Amniotic stem cell (primary cell): Measurements from ENCODE around the gene ALK.

Experiments
- DNase-seq: peaks from one replicate; lab custom pipeline; 2025; lab: John Stamatoyannopoulos, UW

The ALK gene

DNA sequence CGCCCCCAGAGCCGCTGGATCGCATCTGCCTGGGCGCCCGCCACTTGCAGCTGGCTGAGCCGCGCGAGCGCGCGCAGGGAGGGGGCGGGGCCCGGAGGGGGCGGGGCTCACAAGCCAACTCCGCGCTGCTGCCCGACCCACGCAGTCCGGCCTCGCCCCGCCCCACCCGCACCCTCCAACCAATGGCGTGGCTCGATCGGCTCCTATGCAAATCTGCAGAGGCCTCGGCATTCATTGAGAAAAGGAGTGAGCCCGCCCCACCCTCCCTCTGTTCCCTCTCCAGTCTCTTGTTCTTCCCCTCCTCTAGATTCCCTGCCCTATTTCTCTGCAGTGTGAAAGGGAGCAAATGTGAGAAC lies at the start of gene ALK:
Gene ALK (minus strand): TSS at position 27 of the 356 bp plus-strand sequence. CDS start 927 bp downstream, outside the sequence.
- peak; percentile 74 for DNase-seq

DNA sequence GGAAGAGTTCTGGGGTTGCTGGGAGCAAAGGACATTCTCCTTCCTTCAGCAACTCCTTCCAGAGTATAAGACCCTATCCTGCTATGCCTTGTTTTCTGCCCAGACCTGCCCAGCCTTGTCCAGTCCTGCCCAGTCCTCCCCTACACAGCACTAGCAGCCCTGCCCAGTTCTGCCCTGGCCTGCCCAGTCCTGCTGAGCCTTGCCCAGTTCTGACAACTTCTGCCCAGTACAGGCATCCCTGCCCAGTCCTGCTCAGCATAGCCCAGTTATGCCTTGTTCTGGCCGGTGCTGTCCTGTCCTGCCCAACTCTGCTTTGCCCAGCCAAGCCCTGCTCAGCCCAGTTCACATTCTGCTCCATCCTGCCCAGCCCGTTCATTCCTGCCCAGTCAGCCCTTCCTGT lies 44.9 kb upstream of the ALK start:
- no peak for DNase-seq

DNA sequence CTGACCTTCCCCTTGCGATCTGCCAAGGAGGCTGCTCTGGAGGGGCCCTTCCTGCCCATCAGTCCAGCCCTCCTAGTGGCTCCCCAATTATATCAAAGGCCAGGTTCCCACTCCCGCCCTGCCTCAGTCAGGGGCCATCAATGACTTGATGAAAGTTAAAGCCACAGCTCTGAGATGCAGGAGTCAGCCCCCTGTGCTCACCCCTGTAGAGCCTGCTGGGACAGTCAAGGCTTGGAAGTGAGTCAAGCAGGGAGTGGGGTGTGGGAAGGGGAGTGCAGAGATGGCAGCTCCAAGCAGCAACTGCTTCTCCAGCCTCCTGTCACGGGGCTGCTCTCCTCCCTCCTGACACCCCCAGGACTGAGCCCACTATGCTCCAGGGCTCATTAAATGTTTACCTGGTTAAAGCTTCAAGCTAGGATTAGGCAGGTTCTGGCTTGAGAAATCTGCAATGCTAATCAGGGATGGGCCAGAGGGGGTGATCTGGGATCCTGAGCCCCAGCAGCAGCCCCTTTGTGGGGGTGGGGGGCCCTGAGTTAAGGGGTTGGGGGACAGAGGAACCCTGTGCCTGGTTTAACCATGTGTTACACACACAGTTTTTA lies 42.7 kb upstream of the ALK start:
- no peak for DNase-seq

DNA sequence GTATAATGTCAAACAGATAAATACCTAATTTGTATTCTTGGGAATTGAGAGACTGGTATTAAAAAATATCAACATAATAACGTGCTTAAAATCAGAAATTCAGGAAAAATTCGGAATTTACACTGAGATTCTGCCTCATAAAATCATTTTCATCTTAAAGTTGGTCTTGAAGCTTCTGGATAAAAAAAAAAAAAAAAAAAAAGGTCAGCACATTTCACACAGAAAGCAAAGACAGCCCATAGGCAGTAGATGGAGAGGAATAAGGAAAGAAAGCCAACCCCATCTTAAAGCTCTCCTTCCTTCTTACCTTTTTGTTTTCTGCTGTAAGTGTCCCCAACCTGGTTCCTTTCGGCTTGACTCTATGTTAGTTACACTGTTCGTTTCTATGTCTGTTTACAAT lies 41.5 kb upstream of the ALK start:
- DNase-seq, result no peak

DNA sequence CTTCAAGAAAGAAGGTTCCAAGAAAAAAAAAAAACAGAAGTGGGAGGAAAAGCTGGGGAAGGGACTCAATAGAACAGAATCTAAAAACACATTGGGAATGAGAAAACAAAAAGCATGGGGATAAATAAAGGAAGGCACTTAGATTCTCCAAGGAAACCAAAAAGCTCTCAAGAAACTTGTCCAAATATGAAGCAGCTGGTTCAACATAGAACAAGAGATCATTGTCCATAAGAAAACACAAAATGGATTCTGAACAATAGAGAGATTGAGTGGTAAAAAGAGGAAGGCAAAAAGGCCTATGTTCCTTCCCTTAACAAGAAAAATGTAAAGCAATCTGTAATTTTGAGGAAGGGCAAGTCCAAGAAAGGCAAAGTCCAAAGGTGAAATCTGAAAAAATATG lies 32.9 kb upstream of the ALK start:
- no peak for DNase-seq

DNA sequence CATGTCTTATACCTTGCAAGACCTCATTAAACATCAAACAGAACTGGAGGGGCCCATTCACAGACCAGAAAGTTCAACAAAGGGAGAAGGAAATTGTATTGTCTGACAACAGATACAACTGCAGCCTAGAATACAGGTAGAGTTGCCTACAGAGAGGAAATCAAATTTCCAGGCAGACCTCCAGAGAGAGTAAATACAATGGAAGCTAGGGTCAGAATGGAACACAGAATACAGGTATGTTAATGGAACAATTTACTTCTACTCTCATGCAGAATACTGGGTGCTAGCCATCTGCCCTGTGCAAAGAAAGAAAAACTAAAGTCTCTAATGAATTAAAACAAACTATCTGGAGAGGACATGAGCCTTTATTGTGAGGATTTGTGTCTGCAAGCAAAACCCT lies 31.6 kb upstream of the ALK start:
- DNase-seq, result no peak

DNA sequence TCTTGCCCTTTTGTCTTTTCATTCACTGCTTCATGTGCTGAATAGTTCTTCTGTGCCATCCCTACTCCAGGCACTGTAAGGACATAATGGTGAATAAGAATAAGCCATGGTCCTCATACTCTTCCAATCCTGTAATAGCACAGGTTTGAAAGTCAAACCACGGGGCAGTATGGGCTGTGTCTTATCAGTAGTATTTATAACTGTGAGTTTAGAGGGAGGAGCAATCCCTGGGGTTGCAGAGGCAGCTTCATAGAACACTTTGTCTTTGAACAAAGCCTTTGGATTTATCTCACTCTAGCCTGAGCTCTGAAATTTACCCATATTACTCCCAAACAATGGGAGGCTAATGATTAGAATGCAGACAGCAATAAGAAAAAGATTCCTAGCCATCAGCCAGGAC lies 30.2 kb upstream of the ALK start:
- no peak for DNase-seq

DNA sequence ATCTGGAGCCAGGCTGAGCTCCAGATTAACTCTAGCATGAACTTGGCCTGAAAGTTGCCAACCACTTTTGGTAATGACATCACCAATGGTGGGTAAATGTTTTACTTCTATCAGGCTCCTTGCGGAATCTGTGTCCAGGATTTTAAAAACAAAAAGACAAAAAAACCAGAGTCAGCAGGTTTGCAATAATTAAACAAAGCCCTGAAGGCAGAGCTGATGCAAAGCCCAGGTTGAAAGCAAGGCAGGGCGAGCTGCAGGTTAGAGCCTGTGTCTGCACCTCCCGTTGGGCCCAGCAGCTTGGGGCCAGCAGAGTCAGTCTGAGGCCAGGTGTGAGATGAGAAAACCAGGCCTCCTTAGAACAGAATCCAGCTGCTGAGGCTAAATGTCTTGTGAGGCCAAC lies 29.1 kb upstream of the ALK start:
- no peak for DNase-seq

DNA sequence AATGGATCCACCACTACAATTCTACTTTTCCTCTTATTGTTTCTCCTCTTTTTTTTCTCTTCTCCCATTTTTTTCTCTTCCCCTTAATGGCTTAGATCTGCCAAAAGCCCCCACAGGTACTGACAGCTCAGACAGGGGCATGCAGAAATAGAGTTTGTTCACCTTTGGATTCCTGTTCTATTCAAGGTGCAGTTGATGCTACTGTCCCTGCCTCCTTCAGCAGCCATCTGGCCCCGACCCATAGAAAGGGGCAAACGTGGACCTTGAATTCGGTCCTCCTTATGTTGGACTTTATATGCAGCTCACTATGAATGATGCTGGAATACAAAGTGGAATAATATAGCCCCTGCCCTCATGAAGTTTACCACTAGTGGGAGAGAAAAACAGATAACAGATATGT lies 27.7 kb upstream of the ALK start:
- no peak for DNase-seq

DNA sequence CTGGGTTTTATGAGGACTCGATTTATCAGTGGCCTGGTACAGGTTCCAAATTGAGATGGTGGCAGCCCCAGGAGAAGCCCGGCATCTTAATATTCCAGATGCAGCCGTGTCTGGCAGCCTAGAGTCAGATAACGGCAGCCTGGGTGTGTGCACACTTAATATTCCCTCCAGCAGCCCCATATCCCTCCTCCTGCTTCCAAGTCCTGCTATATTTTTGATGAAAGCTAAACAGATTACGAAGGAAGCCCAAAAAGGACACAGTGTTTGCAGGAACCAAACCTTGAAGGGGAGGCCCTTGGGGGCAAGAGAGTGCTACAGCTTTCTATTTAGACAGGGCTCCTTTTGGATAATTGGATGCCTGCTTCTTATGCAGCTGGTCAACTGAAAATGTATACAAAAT lies 25.1 kb upstream of the ALK start:
- DNase-seq, result no peak

DNA sequence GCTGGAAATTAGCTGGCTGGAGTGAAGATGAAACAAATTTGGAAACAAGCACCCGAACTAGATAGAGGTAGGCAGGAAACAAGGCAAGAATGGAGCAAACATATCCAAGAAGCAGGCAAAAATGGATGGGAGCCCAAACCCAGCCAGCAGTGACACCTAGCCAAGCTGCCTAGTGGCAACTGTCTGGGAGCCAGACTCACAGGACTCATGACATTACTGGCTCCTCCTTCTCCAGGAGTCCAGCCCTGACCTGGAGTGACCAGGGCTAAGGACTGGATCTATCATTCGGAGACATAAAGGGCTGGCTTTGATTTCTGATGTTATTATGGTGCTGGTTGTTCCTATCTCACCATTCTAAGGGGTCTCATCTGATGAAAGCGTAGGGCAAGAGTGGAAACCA lies 21.3 kb upstream of the ALK start:
- no peak for DNase-seq

DNA sequence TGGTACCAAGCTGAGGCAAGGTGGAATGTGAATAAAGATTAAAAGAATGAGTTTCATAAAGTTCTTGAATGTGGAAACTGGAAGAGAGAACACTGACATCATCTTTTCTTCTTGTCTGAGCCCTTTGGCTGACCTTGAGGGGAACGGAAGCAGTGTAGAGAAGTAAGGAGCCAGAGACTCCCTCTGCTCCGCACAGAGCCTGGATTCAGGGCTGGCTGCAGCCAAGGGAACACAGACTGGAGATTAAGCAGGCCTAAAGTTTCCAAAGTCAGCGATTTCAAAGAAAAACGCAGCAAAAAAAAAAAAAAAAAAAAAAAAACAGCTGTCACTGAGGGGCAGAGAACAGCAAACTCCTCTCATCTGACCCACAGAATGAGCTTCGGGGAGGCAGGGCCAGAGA lies 19.3 kb upstream of the ALK start:
- no peak for DNase-seq

DNA sequence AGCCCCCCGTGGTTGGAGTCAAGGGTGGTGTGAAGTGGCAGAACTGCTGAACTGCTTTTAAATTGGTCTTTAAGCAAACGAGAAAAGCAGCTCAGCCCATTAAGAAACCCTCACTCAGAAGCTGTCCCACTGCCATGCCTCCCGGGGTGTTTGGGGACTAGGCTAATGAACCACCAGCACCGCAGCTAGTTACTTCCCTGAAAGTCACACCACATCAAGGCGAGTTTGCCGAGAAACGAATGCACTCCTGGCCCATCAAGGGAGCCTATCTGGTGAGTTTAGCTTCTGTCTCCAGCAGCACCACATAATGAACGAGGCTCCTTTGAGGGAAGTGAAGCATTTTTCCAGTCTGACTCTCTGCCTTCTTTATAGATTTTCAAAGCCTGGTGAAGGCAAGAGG lies 14.6 kb upstream of the ALK start:
- no peak for DNase-seq

DNA sequence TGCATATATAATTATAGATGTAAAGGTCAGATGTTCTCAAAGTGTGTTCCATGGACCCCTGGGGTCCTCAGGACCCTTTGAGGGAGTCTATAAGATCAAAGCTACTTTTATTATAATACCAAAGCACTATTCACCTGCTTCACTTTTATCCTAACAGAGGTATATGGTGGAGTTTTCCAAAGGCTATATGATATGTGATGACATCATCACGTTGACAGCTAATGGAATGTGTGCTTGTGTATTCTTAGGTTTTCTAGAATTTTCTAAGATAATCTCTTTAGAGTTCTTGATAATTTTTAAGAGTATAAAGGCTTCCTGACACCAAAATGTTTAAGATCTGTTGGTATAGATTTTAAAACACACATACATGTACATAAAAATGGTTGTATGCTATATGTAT lies 10.4 kb upstream of the ALK start:
- no peak for DNase-seq

DNA sequence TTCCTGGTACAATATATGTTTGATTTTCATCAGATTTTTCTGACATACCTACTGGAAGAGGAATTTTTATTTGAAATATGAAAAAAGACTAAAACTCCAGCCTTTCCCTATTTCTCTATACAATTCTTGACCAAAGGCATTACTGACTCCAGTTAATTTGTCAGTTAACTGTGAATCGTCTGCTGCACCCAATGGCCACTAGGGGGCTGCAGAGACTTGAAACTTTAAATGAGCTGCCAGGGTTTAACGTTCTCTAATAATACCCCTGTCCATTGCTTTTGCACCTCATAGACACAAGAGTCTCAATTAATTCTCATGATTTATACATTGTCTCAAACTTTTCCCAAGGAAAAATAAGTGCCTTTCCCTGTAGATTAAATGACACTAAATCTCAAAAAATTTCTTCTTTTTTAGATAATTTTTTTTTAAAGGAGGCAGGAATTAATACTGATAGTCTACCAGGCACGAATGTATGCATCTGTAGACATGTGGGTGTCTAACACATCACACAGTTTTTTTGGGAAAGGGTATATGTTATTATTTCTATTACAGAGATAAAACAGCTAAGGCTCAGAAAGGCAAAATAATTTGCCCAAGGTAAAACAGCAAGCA lies 1.8 kb upstream of the ALK start:
- DNase-seq, result peak; percentile 29

DNA sequence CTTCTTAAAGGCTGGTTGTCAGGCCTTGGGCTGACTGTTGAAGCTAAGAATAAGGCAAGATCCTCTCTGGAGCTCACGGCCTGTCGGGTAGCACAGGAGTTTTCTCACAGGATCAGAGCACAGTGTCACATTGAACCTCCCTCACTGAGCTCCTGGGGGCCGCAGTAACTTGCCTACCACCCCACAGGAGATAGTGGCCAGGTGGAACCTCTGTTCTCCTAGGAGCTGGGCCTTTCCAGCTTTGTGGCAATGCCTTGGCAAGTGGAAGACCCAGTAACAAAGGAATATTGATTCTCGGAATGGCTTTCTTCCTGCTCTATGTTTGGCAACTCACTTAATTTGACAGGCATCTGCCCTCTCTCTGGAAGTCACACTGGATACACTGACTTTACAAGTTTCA lies 1.2 kb upstream of the ALK start:
- DNase-seq, result no peak

DNA sequence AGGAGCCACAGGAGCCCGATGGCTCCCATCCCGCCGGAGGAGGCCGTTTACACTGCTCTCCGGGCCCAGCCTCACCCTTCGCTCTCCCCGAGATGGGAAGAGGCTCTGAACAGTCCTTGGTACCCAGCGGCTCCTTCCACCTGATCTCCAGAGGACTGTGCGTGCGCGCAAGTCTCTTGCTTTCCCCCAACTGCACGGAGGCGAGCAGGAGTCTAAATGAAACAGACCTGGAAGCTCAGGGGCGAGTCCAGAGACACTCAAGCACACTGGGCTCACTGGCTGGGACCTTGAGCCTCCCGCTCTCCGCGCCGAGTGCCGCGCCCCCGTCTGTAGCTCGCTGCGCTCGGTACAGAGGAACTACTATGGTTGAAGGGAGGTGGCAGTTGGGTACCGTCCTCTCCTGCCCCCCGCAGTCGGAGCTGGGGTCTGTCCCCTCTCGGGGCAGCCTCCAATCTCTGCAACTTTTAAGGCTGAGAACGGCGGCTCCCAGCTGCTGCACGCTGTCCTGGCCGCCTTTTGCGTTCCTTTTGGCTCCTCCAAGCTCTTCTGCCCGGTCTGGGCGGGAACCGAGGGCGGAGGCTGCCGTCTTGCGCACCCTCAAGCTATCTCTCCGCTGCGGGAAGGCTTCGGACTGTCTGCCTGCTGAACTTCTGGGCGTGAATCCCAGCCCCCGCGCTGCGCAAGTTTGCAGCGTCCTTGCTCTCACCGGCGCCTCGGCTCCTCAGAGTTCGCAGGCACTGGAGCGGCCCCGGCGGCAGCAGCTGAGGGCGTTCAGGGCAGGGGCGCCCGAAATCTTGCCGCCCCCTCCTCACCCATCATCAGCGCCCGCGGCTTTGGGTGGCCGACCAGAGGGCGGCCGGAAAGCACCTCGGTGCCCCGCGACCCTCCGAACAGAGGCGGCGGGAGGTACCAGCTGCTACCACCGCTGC lies 491 bp downstream of the ALK start:
- no peak for DNase-seq

DNA sequence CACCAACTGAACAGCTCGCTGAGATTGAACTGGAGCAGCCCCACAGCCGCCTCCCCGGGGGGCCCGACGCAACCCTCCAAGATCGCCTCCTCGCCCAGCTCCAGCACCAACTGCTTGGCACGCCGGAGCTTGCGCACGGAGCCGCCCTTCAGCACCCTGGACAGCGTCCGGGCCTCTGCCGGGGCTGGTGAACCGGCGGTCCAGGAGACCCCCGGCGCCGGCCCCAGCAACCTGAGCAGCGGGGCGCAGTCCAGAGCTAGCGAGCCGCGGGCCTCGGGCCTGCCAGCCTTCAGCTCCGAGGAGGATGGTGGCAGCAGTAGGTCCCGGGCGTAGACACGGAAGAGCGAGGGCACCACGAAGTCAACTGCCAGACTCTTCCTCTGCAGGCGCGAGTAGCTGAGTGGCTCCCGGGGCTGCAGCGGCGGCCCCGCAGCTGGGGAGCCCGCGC lies 1.2 kb downstream of the ALK start:
- DNase-seq, result no peak

DNA sequence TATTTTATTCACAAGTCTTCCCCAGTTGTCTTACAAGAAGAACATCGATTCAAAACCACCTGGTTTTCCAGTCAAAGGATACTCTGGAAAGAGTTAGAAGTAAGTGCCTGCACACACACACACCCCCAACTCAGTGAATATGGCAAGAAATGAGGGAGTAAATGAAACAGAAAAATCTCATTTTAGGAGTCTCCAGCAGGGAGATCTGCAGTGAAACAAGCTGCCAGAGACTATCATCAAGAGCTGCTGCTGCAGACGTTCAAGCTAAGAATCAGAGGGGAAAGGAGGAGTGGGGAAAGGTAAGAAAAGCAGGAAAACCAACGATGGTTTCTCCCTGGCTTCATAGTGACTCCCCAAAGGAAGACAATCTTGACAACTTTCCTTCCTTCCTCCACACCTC lies 2.4 kb downstream of the ALK start:
- DNase-seq, result no peak

DNA sequence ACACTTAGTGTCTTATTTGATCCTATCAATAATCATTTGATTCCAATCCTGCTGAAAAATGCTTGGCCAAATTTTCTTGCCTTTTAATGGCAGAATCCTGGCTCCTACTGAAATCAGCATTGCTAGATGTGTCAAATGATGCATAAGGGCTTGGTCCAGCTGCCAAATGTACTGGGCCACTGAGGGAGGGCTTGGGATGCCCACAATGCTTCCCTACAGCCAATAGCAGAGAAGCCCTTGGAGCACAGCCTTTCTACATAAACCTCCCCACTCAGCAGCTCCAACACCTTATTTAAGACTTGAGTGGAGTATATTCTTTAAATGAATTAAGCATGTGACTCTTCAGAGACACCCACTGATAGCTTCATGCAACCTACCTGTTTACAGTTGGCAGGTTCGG lies 3.6 kb downstream of the ALK start:
- no peak for DNase-seq

DNA sequence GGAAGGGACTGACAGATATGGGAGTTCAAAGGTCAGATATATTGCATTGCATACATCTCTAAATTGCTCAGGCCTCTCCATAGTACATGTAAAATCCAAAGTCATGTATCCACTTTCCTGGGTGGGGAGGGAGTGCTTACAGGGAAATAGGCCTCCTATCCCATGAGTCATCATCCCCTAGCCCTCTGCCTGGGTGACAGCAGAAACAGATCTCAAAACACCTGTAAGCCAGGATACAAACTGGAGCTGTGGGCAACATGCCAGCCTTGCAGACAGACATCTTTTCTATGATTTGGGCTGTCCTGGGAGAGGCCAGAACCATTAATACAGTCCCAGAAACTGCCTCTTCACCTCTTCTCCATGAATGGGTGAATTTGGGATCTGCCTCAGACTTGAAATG lies 4.8 kb downstream of the ALK start:
- DNase-seq, result no peak

DNA sequence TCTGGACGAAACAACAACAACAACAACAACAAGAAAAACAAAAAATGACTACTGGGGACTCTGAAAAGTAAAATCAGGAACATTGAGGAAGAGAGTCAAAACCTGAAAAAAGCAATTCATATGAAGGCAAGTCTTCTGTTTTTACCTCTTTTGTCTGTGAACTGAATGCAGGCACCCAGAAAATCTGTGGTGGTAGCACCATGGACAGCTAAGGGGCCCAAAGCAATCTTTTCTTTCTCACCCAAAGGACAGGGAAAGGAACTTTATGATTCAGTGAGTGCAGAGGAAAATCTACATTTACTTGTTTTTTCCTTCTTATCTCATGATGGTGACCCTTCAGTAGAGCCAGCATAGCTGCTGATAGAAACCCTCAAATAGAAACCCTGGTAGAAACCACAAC lies 10.4 kb downstream of the ALK start:
- DNase-seq, result no peak

DNA sequence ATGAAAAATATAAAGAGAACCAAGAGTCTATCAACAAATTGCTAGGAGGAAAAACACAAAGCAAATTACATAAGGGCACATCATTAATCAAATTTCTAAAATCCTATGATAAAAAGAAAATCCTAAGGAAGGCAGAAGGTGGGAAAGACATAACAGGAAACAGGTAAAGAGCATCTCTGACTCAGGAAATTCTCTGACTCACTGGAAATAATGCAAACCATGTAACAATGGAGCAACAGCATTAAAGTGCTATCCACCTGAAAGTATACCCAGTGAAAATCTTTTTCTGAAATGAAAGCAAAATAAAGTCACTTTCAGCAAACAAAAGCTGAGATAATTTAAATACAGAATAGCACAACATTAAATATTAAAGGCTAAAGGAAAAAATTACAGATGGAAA lies 10.9 kb downstream of the ALK start:
- DNase-seq, result no peak
